ENCODE results near the gene IGF2BP1. TPM values are rescaled to one million over a fixed set of nuclear protein-coding genes. Genes with fewer than 3 reads are reported as not detected.

IGF2BP1 gene
- total and polyA plus RNA-seq, 2 of the 8 experiments (the other 6 are each of a cell fraction or from before 2014, with no cell fraction given): 41.6 to 513 TPM

DNA sequence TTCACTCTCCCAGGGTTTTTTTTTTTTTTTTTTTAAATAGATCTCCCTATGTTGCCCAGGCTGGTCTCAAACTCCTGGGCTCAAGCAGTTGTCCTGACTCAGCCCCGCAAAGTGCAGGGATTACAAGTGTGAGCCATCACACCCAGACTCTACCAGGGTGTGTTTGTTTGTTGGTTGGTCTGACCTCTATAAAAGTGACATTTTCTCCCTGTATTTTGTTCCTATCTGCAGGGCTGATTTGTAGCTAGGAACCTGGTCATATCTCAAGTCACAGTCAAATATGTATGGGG lies 89.1 kb downstream of the IGF2BP1 start:
- no peak overlapping the region for H3K4me2 ChIP-seq (ENCODE audit: insufficient read depth in 1 of 2, low read depth in 2 of 2, low read length in 2 of 2)
- H4K20me1 ChIP-seq (replicated peaks in 1 of 2; ENCODE audit: control insufficient read depth in 1 of 2, insufficient read depth in 2 of 2, low read length in 2 of 2): no peaks in the 10 kb centered on the region
- 90% methylated on average over 1 of the region's 1 CpG; no CpG with 5 or more reads in 1 of the 2 experiments for WGBS, 2 experiments (ENCODE audit: extremely low coverage in 1 of 2, insufficient coverage in 1 of 2, insufficient read length in 1 of 2, insufficient replicate concordance in 2 of 2, low coverage in 1 of 2, low lambda C conversion rate in 2 of 2, missing lambda C conversion rate in 1 of 2)
- no peak for DNase-seq (ENCODE audit: low read depth in 1 of 2, low spot score in 2 of 2)
- no peak overlapping the region for H3K14ac ChIP-seq (ENCODE audit: insufficient read length)
- POLR2A ChIA-PET (ENCODE audit: partially characterized antibody): interaction anchor here (1.0 kb wide), 1 partner anchor 32 kb away, joined by 3 read pairs; no protein-coding TSS in a partner anchor
- H4K8ac ChIP-seq (ENCODE audit: extremely low read depth, insufficient read depth, low read length): no peak overlapping the region
- peaks cover 0 to 10% (median under 1%) of the 10 kb centered on the region in 4 experiments; a peak in 4 of 7 replicates for H3K4me1 ChIP-seq (replicated peaks in 1 of 4; ENCODE audit: control insufficient read depth in 3 of 4, insufficient read depth in 4 of 4, low read length in 3 of 4)
- CTCF ChIA-PET (ENCODE audit: partially characterized antibody): no interaction called here
- no peak overlapping the region for H2BK15ac ChIP-seq (ENCODE audit: low read length)
- H3K18ac ChIP-seq (ENCODE audit: extremely low read depth, low read length): no peak overlapping the region
- H2AFZ ChIP-seq (ENCODE audit: low read length): no peak overlapping the region
- no peaks in the 10 kb centered on the region; a peak in 1 of 8 replicates for H3K36me3 ChIP-seq (ENCODE audit: control insufficient read depth in 2 of 4, insufficient read depth in 4 of 4, low read length in 3 of 4)
- no peak overlapping the region for H2BK12ac ChIP-seq (ENCODE audit: low read depth, low read length)
- H3K79me1 ChIP-seq (ENCODE audit: low read depth, low read length): no peaks in the 10 kb centered on the region
- no peaks in the 10 kb centered on the region for H3K27me3 ChIP-seq (replicated peaks in 1 of 4; ENCODE audit: control insufficient read depth in 3 of 4, extremely low read depth in 1 of 4, insufficient read depth in 3 of 4, low read length in 3 of 4)
- no peak overlapping the region for H3K4ac ChIP-seq (replicated peaks; ENCODE audit: insufficient read length, low read depth, low read length)
- no peaks in the 10 kb centered on the region for H3K9me3 ChIP-seq (ENCODE audit: insufficient read depth in 2 of 2, low read depth in 1 of 2, low read length in 1 of 2)
- no peak overlapping the region for H2AK5ac ChIP-seq (ENCODE audit: low read depth, low read length)
- H3K27ac ChIP-seq (ENCODE audit: low read depth, low read length): no peak overlapping the region
- no peak overlapping the region for H3K9ac ChIP-seq (replicated peaks in 1 of 4; ENCODE audit: extremely low read depth in 1 of 4, low read depth in 3 of 4, low read length in 3 of 4)
- H2BK20ac ChIP-seq (ENCODE audit: low read length): no peak overlapping the region
- no peak overlapping the region for H3K23ac ChIP-seq (ENCODE audit: insufficient read length)
- FAIRE-seq: no peak
- H3K79me2 ChIP-seq (ENCODE audit: control insufficient read depth in 1 of 2, insufficient read depth in 2 of 2, low read length in 2 of 2): no peaks in the 10 kb centered on the region
- no peak overlapping the region for H4K91ac ChIP-seq (replicated peaks; ENCODE audit: insufficient read length, low read length)
- no peaks in the 10 kb centered on the region for H3K23me2 ChIP-seq (ENCODE audit: low read depth, low read length)
- no peak overlapping the region for H3K4me3 ChIP-seq (ENCODE audit: extremely low read depth in 1 of 4, insufficient read depth in 2 of 4, low read depth in 3 of 4, low read length in 4 of 4)
- no peak overlapping the region for H2BK120ac ChIP-seq (replicated peaks; ENCODE audit: low read depth, low read length)
- no peak overlapping the region for H4K5ac ChIP-seq (ENCODE audit: insufficient read length, low read depth, low read length)
- no peak overlapping the region for H2BK5ac ChIP-seq (ENCODE audit: low read depth, low read length)
- no peak overlapping the region for H3K56ac ChIP-seq (replicated peaks; ENCODE audit: insufficient read length, low read depth, low read length)
- TF ChIP-seq TAF1 (IDR thresholded peaks at IDR 0.05; ENCODE audit: low read depth, low read length) (no peak), SUZ12 (IDR thresholded peaks at IDR 0.05; ENCODE audit: low read length) (no peak), SIX5 (IDR thresholded peaks at IDR 0.05; ENCODE audit: low read depth, low read length) (no peak), BACH1 (IDR thresholded peaks at IDR 0.05; ENCODE audit: low read length) (no peak), RXRA (IDR thresholded peaks at IDR 0.05; ENCODE audit: insufficient read depth, low read depth, low read length) (no peak), GTF2F1 (IDR thresholded peaks at IDR 0.05; ENCODE audit: borderline replicate concordance, low read depth, low read length) (no peak), NANOG (IDR thresholded peaks at IDR 0.05; ENCODE audit: insufficient read depth, low read depth, low read length, poor library complexity, severe bottlenecking) (no peak), KDM5A (IDR thresholded peaks at IDR 0.05; ENCODE audit: low read length) (no peak), YY1 (IDR thresholded peaks at IDR 0.05; ENCODE audit: low read depth, low read length) (no peak), FOSL1 (IDR thresholded peaks at IDR 0.05; ENCODE audit: insufficient read depth, low read depth, low read length) (no peak), EP300 (IDR thresholded peaks at IDR 0.05; ENCODE audit: borderline replicate concordance in 1 of 2, low read depth in 2 of 2, low read length in 2 of 2) (no peak)
- TF ChIP-seq, protein P1, sequence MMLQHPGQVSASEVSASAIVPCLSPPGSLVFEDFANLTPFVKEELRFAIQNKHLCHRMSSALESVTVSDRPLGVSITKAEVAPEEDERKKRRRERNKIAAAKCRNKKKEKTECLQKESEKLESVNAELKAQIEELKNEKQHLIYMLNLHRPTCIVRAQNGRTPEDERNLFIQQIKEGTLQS (IDR thresholded peaks at IDR 0.05; ENCODE audit: insufficient read depth, low read depth, low read length): no peak
